HCT116 (cell line): Measurements from ENCODE around the gene ABCA5. TPM values are rescaled to one million over a fixed set of nuclear protein-coding genes. Genes with fewer than 3 reads are reported as not detected.

Experiments
- ATAC-seq: fragments of 200-7000 bp; cut with Tn5 transposase; 2 replicates; pipeline ENCODE4 v1.9.1; 2020; ENCODE audit warnings: mild to moderate bottlenecking, moderate library complexity
- BruUV-seq: library from RNA; stranded (reverse); fragments of 400-500 nt; replicated peaks from 2 replicates; lab custom pipeline; 2021; lab: Mats Ljungman, UMichigan
- CTCF ChIA-PET: fragments of 300-600 bp; sonication (Branson Sonifier 250); formaldehyde crosslinking; loops from one replicate; lab custom pipeline; 2021; ENCODE audit warnings: antibody characterized with exemption; lab: Charles Lee
- POLR2A ChIA-PET: fragments of 300-600, 350-600 bp; sonication (Branson Sonifier 250); formaldehyde crosslinking; loops from one replicate; lab custom pipeline; 2021; ENCODE audit warnings: antibody characterized with exemption; lab: Charles Lee
- RAD21 ChIA-PET, 2 experiments: fragments of 300-600 bp; sonication (Branson Sonifier 250); formaldehyde crosslinking; loops; one replicate each; lab custom pipeline; 2023; ENCODE audit warnings: low total read pairs in 2 of 2; ENCODE audit not compliant: uncharacterized antibody in 2 of 2, unreplicated experiment in 2 of 2, low non-redundant PET in 1 of 2; lab: Charles Lee
- DNase-seq: peaks from one replicate; pipeline ENCODE4 v3.0.0-alpha.2; 2010; ENCODE audit warnings: low read depth, low spot score
- H2AFZ ChIP-seq: fragments of 200-600 bp; shearing (Covaris generic), sonication (generic); 2 replicates; pipeline ENCODE4 v1.6.1; 2017; ENCODE audit warnings: low read depth, mixed run types, mixed read lengths, antibody characterized with exemption, low read length; ENCODE audit not compliant: poor library complexity, severe bottlenecking
- H3K27ac ChIP-seq: 2 replicates; pipeline ENCODE4 v1.5.1; 2012; ENCODE audit warnings: low read depth, low read length
- H3K27me3 ChIP-seq: fragments of 200-600 bp; sonication (generic); 2 replicates; pipeline ENCODE4 v1.6.1; 2016; ENCODE audit warnings: mixed run types, low read length, mixed read lengths; ENCODE audit not compliant: insufficient read depth
- H3K36me3 ChIP-seq, 2 experiments: fragments of 200-500 bp in 1 of 2; fragments of 200-600 bp in 1 of 2; sonication (Bioruptor generic) in 1 of 2; sonication (generic) in 1 of 2; 2 replicates each; pipeline versions ENCODE4 v1.5.1 to v1.6.1; 2014 to 2016; ENCODE audit warnings: low read length in 2 of 2, inconsistent platforms in 1 of 2, mixed read lengths in 1 of 2, mixed run types in 1 of 2; ENCODE audit not compliant: insufficient read depth in 2 of 2, control insufficient read depth in 1 of 2
- H3K4me1 ChIP-seq, 2 experiments: fragments of 200-600 bp in 1 of 2; sonication (generic) in 1 of 2; 2 replicates each; pipeline versions ENCODE4 v1.5.1 to v1.6.1; 2012 to 2017; ENCODE audit warnings: low read length in 2 of 2, inconsistent platforms in 1 of 2, mild to moderate bottlenecking in 1 of 2, mixed read lengths in 1 of 2, mixed run types in 1 of 2, moderate library complexity in 1 of 2; ENCODE audit not compliant: insufficient read depth in 2 of 2, control insufficient read depth in 1 of 2
- H3K4me2 ChIP-seq: fragments of 200-600 bp; sonication (generic); 2 replicates; pipeline ENCODE4 v1.6.1; 2017; ENCODE audit warnings: mixed run types, low read length, mixed read lengths
- H3K4me3 ChIP-seq, 2 experiments: fragments of 200-600 bp in 1 of 2; sonication (generic) in 1 of 2; replicated peaks in 1 of 2; 2 replicates each; pipeline ENCODE4 v1.5.1; 2011 to 2016; ENCODE audit warnings: low read length in 2 of 2, control low read depth in 1 of 2, low read depth in 1 of 2, mild to moderate bottlenecking in 1 of 2, mixed read lengths in 1 of 2, mixed run types in 1 of 2
- H3K79me2 ChIP-seq: fragments of 200-600 bp; sonication (generic); 2 replicates; pipeline ENCODE4 v1.6.1; 2017; ENCODE audit warnings: mild to moderate bottlenecking, mixed run types, low read length, moderate library complexity, mixed read lengths; ENCODE audit not compliant: insufficient read depth
- H3K9ac ChIP-seq: fragments of 200-600 bp; sonication (generic); 2 replicates; pipeline ENCODE4 v1.6.1; 2016; ENCODE audit warnings: low read length, mixed read lengths
- H3K9me2 ChIP-seq: fragments of 200-600 bp; sonication (generic), shearing (Covaris generic); 2 replicates; pipeline ENCODE4 v1.6.1; 2017; ENCODE audit warnings: mixed run types, mild to moderate bottlenecking, moderate library complexity; ENCODE audit not compliant: insufficient read depth
- H3K9me3 ChIP-seq, 2 experiments: fragments of 200-500 bp in 1 of 2; fragments of 200-600 bp in 1 of 2; sonication (Bioruptor generic) in 1 of 2; sonication (generic) in 1 of 2; 2 replicates each; pipeline ENCODE4 v1.6.1; 2014 to 2017; ENCODE audit warnings: low read length in 2 of 2, mixed read lengths in 2 of 2, inconsistent platforms in 1 of 2, low read depth in 1 of 2, mild to moderate bottlenecking in 1 of 2, mixed run types in 1 of 2, moderate library complexity in 1 of 2; ENCODE audit not compliant: control insufficient read depth in 1 of 2, insufficient read depth in 1 of 2
- H4K20me1 ChIP-seq: fragments of 200-600 bp; sonication (generic), shearing (Covaris generic); 2 replicates; pipeline ENCODE4 v1.6.1; 2017; ENCODE audit warnings: mixed run types, mild to moderate bottlenecking, moderate library complexity; ENCODE audit not compliant: insufficient read depth
- CBX3 ChIP-seq: IDR thresholded peaks from 2 replicates; pipeline ENCODE4 v1.6.1; 2012; ENCODE audit warnings: low read depth
- CEBPB ChIP-seq: IDR thresholded peaks from 2 replicates; pipeline ENCODE4 v1.6.1; 2012; ENCODE audit warnings: low read depth
- EGR1 ChIP-seq: IDR thresholded peaks from 2 replicates; pipeline ENCODE4 v1.6.1; 2012; ENCODE audit warnings: low read depth
- ELF1 ChIP-seq: IDR thresholded peaks from 2 replicates; pipeline ENCODE4 v1.6.1; 2012; ENCODE audit warnings: low read depth, borderline replicate concordance
- EZH2 ChIP-seq: fragments of 200-600 bp; sonication (generic); IDR thresholded peaks from 2 replicates; pipeline ENCODE4 v1.6.1; 2017; ENCODE audit warnings: antibody characterized with exemption, mixed run types
- FOSL1 ChIP-seq: IDR thresholded peaks from 2 replicates; pipeline ENCODE4 v1.6.1; 2012; ENCODE audit warnings: low read depth
- JUND ChIP-seq: IDR thresholded peaks from 2 replicates; pipeline ENCODE4 v1.6.1; 2012
- MAX ChIP-seq: IDR thresholded peaks from 2 replicates; pipeline ENCODE4 v1.6.1; 2012
- POLR2A ChIP-seq: IDR thresholded peaks from 2 replicates; pipeline ENCODE4 v1.7.0; 2011; ENCODE audit warnings: borderline replicate concordance; ENCODE audit not compliant: insufficient read depth, insufficient read length; ENCODE audit errors: extremely low read depth
- POLR2AphosphoS5 ChIP-seq: IDR thresholded peaks from 2 replicates; pipeline ENCODE4 v1.6.1; 2011; ENCODE audit warnings: mild to moderate bottlenecking, low read depth, low read length, moderate library complexity
- RAD21 ChIP-seq: IDR thresholded peaks from 2 replicates; pipeline ENCODE4 v1.6.1; 2012; ENCODE audit warnings: low read depth, mild to moderate bottlenecking
- REST ChIP-seq: IDR thresholded peaks from 2 replicates; pipeline ENCODE4 v1.6.1; 2012; ENCODE audit warnings: low read depth
- SIN3A ChIP-seq: IDR thresholded peaks from 2 replicates; pipeline ENCODE4 v1.6.1; 2012; ENCODE audit warnings: low read depth
- SP1 ChIP-seq: IDR thresholded peaks from 2 replicates; pipeline ENCODE4 v1.6.1; 2012; ENCODE audit warnings: low read depth
- SRF ChIP-seq: IDR thresholded peaks from 2 replicates; pipeline ENCODE4 v1.6.1; 2012; ENCODE audit warnings: low read depth
- TCF7L2 ChIP-seq: IDR thresholded peaks from 2 replicates; pipeline ENCODE4 v1.7.0; 2011; ENCODE audit warnings: borderline replicate concordance, inconsistent platforms; ENCODE audit not compliant: insufficient read depth, insufficient read length; ENCODE audit errors: extremely low read depth
- YY1 ChIP-seq: IDR thresholded peaks from 2 replicates; pipeline ENCODE4 v1.6.1; 2011; ENCODE audit warnings: low read length, low read depth, moderate library complexity, mild to moderate bottlenecking; ENCODE audit not compliant: insufficient replicate concordance; ENCODE audit errors: extremely low read depth
- ZNF274 ChIP-seq: fragments of 200-500 bp; sonication (Bioruptor generic); IDR thresholded peaks from 2 replicates; pipeline ENCODE4 v1.6.1; 2014; ENCODE audit warnings: mild to moderate bottlenecking, low read depth, low read length, inconsistent platforms
- intact Hi-C: fragments of 100-400 bp; cut with micrococcal nuclease; formaldehyde crosslinking; loops from 2 replicates; pipeline ENCODE4 v1.10.0; 2022
- total RNA-seq: library from RNA; stranded (reverse); gene quantifications from one replicate; pipeline ENCODE4 v1.2.1, GENCODE V29; 2021; ENCODE audit not compliant: unreplicated experiment
- TF ChIP-seq, protein P1 (sequence below), 3 experiments: fragments of 200-600 bp in 1 of 3; sonication (generic) in 1 of 3; IDR thresholded peaks in 2 of 3; conservative IDR thresholded peaks in 1 of 3; 2 replicates each; pipeline ENCODE4 v1.5.1; 2012 to 2017; ENCODE audit warnings: low read depth in 2 of 3, low read length in 2 of 3, antibody characterized with exemption in 1 of 3, borderline replicate concordance in 1 of 3, control low read depth in 1 of 3, mild to moderate bottlenecking in 1 of 3, mixed read lengths in 1 of 3, mixed run types in 1 of 3, moderate library complexity in 1 of 3; ENCODE audit not compliant: insufficient read depth in 1 of 3
- TF ChIP-seq, protein P2 (sequence below): IDR thresholded peaks from 2 replicates; pipeline ENCODE4 v1.6.1; 2011; ENCODE audit warnings: mild to moderate bottlenecking, low read length, moderate library complexity; ENCODE audit not compliant: insufficient replicate concordance; ENCODE audit errors: extremely low read depth

ABCA5 gene
- total RNA-seq, 1 experiment from 2014 or later = 6.8 TPM

DNA sequence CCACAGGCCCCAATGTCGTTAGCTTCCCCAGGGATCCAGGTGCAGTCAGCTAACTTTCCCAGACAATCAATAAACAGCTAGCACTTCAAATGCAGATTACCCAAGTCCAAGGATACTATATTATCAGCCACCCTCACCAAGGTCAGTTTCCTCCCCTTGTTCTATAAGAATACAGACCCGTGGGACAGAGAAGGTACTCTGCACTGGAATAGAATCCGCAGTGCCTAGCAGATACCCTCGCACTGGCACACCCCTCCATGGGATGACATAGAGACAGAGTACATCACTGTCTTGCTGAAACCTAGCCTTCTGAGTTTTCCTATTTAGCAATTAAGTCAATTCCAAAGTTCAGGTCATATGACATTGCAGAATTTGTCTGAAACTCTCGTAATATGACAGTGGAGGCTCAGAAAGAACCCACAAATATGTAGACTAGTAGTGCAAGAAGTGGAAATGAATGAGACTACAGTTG, 58.4 kb downstream of the ABCA5 start:
- no peak for ATAC-seq
- Histone ChIP-seq H3K27me3 (no peaks in the 10 kb centered on the region), H3K36me3 (no peaks in the 10 kb centered on the region), H3K79me2 (no peaks in the 10 kb centered on the region), H3K4me3 (no peak overlapping the region), H4K20me1 (no peaks in the 10 kb centered on the region), H3K27ac (no peak overlapping the region), H3K9me3 (no peaks in the 10 kb centered on the region), H3K4me1 (no peaks in the 10 kb centered on the region; a peak in 1 of 4 replicates), H3K4me2 (no peak overlapping the region), H3K9ac (no peak overlapping the region)
- intact Hi-C loops = loop anchor here (5.0 to 10.0 kb wide), 2 partner anchors 49 to 126 kb away; no protein-coding TSS in a partner anchor
- POLR2A ChIA-PET = no interaction called here
- no TSS peak for BruUV-seq
- TF ChIP-seq ELF1 (no peak), POLR2AphosphoS5 (no peak), SIN3A (no peak), TCF7L2 (no peak), MAX (no peak), RAD21 (no peak), POLR2A (no peak), CEBPB (no peak), YY1 (no peak), CBX3 (no peak), ZNF274 (no peak), SP1 (no peak), JUND (no peak), REST (no peak), SRF (no peak), FOSL1 (no peak), EGR1 (no peak), EZH2 (no peak)
- TF ChIP-seq, protein P1, sequence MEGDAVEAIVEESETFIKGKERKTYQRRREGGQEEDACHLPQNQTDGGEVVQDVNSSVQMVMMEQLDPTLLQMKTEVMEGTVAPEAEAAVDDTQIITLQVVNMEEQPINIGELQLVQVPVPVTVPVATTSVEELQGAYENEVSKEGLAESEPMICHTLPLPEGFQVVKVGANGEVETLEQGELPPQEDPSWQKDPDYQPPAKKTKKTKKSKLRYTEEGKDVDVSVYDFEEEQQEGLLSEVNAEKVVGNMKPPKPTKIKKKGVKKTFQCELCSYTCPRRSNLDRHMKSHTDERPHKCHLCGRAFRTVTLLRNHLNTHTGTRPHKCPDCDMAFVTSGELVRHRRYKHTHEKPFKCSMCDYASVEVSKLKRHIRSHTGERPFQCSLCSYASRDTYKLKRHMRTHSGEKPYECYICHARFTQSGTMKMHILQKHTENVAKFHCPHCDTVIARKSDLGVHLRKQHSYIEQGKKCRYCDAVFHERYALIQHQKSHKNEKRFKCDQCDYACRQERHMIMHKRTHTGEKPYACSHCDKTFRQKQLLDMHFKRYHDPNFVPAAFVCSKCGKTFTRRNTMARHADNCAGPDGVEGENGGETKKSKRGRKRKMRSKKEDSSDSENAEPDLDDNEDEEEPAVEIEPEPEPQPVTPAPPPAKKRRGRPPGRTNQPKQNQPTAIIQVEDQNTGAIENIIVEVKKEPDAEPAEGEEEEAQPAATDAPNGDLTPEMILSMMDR (IDR thresholded peaks at IDR 0.05 in 2 of 3, conservative IDR thresholded peaks at IDR 0.05 in 1 of 3; ENCODE audit: borderline replicate concordance in 1 of 3, insufficient read depth in 1 of 3, low read depth in 2 of 3, low read length in 2 of 3) = no peak
- TF ChIP-seq, protein P2, sequence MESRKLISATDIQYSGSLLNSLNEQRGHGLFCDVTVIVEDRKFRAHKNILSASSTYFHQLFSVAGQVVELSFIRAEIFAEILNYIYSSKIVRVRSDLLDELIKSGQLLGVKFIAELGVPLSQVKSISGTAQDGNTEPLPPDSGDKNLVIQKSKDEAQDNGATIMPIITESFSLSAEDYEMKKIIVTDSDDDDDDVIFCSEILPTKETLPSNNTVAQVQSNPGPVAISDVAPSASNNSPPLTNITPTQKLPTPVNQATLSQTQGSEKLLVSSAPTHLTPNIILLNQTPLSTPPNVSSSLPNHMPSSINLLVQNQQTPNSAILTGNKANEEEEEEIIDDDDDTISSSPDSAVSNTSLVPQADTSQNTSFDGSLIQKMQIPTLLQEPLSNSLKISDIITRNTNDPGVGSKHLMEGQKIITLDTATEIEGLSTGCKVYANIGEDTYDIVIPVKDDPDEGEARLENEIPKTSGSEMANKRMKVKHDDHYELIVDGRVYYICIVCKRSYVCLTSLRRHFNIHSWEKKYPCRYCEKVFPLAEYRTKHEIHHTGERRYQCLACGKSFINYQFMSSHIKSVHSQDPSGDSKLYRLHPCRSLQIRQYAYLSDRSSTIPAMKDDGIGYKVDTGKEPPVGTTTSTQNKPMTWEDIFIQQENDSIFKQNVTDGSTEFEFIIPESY = no peak
- TF ChIP-seq, all 23 proteins: peak for 0
- ChIA-PET RAD21 (no interaction called here), CTCF (interaction anchor here (1.5 kb wide), 1 partner anchor 254 kb away, joined by 3 read pairs; no protein-coding TSS in a partner anchor)
- Histone ChIP-seq H3K9me2 (no peaks in the 10 kb centered on the region), H2AFZ (no peak overlapping the region)
- DNase-seq = no peak
